Left ventricle myocardium inferior (tissue), 1 donor: ENCODE results near the gene KCNS3. TPM values are rescaled to one million over a fixed set of nuclear protein-coding genes. Genes with fewer than 3 reads are reported as not detected.

Source experiments
- DNase-seq: peaks from one replicate; pipeline ENCODE4 v3.0.0-alpha.2; 2020
- H3K27ac ChIP-seq: fragments of 200-600 bp; replicated peaks from 2 replicates; pipeline ENCODE4 v1.8.0; 2021
- H3K27me3 ChIP-seq: fragments of 200-600 bp; 2 replicates; pipeline ENCODE4 v1.8.0; 2021; ENCODE audit warnings: low read depth
- H3K36me3 ChIP-seq: fragments of 200-600 bp; 2 replicates; pipeline ENCODE4 v1.8.0; 2021
- H3K4me1 ChIP-seq: fragments of 200-600 bp; 2 replicates; pipeline ENCODE4 v1.8.0; 2021
- H3K4me3 ChIP-seq: fragments of 200-600 bp; 2 replicates; pipeline ENCODE4 v1.8.0; 2021; ENCODE audit warnings: mild to moderate bottlenecking, moderate library complexity
- H3K9me3 ChIP-seq: fragments of 200-600 bp; replicated peaks from 2 replicates; pipeline ENCODE4 v1.8.0; 2021
- intact Hi-C: fragments of 100-400 bp; cut with micrococcal nuclease; formaldehyde crosslinking; loops from one replicate; pipeline ENCODE4 v1.11.0; 2022
- total RNA-seq: library from RNA; stranded (reverse); fragmentation: NEBNext Ultra II Directional; extraction: Animal tissue kit (Norgen Biotek cat#: 25700); gene quantifications from one replicate; pipeline ENCODE4 v1.2.1, GENCODE V29; 2021
- TF ChIP-seq, protein P1 (sequence below): fragments of 200-600 bp; IDR thresholded peaks from 2 replicates; pipeline ENCODE4 v1.8.0; 2021; ENCODE audit warnings: antibody characterized with exemption, mild to moderate bottlenecking, borderline replicate concordance
- donor health status: DM: no; HTN: yes; CAD: no; lungs with severe emphysema.

Gene KCNS3
- total RNA-seq, 1 donor from 2014 or later, result 4.0 TPM

DNA sequence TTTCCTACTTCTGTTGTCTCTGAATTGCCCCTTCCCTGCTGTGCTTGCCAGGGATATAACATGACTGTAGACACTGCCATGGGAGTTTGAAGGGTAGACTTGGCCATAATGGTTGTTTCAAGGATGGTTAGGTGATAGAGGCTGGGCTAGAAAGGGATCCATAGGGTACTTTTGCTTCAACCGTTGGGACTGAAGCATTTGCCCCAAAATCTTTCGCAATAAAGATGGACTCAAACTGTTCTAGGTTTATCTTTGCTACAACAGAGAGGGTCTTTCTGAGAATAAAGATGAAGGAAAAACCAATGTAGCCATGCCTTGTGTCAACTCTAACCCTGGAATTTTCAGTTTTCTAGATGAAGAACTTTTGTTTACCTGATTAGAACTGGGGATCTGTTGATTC lies 35.0 kb upstream of the KCNS3 start:
- TF ChIP-seq, protein P1, sequence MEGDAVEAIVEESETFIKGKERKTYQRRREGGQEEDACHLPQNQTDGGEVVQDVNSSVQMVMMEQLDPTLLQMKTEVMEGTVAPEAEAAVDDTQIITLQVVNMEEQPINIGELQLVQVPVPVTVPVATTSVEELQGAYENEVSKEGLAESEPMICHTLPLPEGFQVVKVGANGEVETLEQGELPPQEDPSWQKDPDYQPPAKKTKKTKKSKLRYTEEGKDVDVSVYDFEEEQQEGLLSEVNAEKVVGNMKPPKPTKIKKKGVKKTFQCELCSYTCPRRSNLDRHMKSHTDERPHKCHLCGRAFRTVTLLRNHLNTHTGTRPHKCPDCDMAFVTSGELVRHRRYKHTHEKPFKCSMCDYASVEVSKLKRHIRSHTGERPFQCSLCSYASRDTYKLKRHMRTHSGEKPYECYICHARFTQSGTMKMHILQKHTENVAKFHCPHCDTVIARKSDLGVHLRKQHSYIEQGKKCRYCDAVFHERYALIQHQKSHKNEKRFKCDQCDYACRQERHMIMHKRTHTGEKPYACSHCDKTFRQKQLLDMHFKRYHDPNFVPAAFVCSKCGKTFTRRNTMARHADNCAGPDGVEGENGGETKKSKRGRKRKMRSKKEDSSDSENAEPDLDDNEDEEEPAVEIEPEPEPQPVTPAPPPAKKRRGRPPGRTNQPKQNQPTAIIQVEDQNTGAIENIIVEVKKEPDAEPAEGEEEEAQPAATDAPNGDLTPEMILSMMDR, result no peak
- Histone ChIP-seq H3K9me3 (no peaks in the 10 kb centered on the region), H3K36me3 (no peaks in the 10 kb centered on the region), H3K27me3 (no peaks in the 10 kb centered on the region), H3K4me1 (peaks cover 13% of the 10 kb centered on the region), H3K4me3 (no peak overlapping the region), H3K27ac (no peak overlapping the region)
- DNase-seq, result no peak
- intact Hi-C loops, result no loop called here

DNA sequence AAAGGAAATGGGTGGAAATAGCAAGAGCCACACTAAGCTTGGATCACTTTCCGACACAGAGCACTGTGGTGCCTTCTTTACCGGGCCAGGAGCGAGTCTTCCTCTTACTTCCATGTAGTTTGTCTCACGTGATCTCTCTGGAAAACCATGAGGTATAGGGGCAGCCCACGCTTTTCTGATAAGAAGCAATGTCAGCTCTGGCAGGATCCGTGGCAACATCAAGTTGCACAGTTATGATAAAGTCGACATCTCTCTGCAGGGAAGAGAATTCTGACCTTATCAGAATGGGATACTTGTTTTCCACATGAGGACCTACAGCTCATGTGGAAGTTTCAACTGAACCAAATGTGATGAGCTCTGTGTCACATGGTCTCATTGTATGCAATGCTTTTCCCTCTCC lies 32.7 kb upstream of the KCNS3 start:
- Histone ChIP-seq H3K27me3 (no peaks in the 10 kb centered on the region), H3K27ac (no peak overlapping the region), H3K36me3 (no peaks in the 10 kb centered on the region), H3K9me3 (no peaks in the 10 kb centered on the region), H3K4me1 (no peaks in the 10 kb centered on the region), H3K4me3 (no peak overlapping the region)
- DNase-seq, result no peak
- intact Hi-C loops, result no loop called here
- TF ChIP-seq, protein P1, result no peak

DNA sequence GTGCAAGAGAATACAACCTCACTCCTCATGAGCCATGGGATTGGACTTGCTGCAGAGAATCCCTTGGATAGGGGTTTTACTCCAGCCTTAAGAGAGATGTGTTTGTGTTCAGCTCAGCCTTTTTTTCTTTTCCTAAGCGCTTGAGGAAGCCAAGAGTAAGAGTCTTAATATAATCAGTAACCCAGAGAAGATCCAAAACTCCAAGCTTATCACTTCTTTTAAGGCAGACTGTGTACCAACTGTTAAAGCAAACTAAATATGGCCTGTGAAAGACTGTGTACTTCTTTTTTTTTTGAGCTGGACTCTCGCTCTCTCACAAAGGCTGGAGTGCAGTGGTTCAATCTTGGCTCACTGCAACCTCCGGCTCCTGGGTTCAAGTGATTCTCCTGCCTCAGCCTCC lies 31.8 kb upstream of the KCNS3 start:
- H3K36me3 ChIP-seq, result no peaks in the 10 kb centered on the region
- H3K9me3 ChIP-seq, result no peaks in the 10 kb centered on the region
- H3K27ac ChIP-seq, result no peak overlapping the region
- H3K4me1 ChIP-seq, result no peaks in the 10 kb centered on the region
- DNase-seq, result no peak
- TF ChIP-seq, protein P1, result no peak
- intact Hi-C loops, result no loop called here
- peaks cover 4% of the 10 kb centered on the region for H3K27me3 ChIP-seq
- H3K4me3 ChIP-seq, result no peak overlapping the region

DNA sequence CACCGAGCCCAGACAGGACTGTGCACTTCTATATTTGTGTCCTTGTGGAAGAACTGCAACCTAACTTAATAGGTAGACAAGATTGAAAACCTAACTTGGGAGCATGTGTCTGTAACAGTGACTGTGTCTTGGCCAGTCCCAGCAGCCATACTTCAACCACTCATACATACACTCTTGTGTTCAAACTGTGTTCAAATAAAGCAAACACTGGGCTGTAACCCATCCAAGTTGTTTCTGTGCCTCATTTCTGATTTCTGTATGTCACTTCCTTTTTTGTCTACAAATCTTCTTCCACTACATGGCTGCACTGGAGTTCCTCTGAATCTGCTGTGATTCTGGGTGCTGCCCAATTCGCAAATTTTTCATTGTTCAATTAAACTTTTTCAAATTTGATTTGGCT lies 31.2 kb upstream of the KCNS3 start:
- no peak for DNase-seq
- H3K4me3 ChIP-seq, result no peak overlapping the region
- no peaks in the 10 kb centered on the region for H3K9me3 ChIP-seq
- H3K27me3 ChIP-seq, result peaks cover 8% of the 10 kb centered on the region
- TF ChIP-seq, protein P1, result no peak
- intact Hi-C loops, result no loop called here
- no peaks in the 10 kb centered on the region for H3K4me1 ChIP-seq
- no peak overlapping the region for H3K27ac ChIP-seq
- H3K36me3 ChIP-seq, result no peaks in the 10 kb centered on the region

DNA sequence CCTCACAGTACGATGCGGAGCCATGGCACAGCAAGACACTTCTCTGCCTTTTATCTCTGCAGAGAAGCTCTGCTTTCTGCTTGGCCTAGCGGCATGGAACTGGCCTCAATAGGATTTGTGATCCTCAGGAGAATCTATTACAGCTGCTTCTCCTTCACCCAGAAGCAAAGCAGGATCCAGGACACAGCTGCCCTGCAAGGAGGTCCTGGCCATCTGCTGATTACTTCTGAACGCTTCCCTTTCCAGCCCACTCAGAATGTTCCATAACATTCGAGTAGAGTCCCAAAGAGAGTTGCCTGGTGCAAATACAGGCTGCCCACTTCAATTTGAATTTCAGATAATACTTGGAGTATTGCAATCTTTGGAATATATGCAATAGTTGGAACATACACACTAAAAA lies 29.2 kb upstream of the KCNS3 start:
- intact Hi-C loops, result no loop called here
- H3K27ac ChIP-seq, result no peak overlapping the region
- no peaks in the 10 kb centered on the region for H3K4me1 ChIP-seq
- DNase-seq, result no peak
- peaks cover 22% of the 10 kb centered on the region for H3K27me3 ChIP-seq
- no peaks in the 10 kb centered on the region for H3K36me3 ChIP-seq
- H3K9me3 ChIP-seq, result no peaks in the 10 kb centered on the region
- TF ChIP-seq, protein P1, result no peak
- no peak overlapping the region for H3K4me3 ChIP-seq

DNA sequence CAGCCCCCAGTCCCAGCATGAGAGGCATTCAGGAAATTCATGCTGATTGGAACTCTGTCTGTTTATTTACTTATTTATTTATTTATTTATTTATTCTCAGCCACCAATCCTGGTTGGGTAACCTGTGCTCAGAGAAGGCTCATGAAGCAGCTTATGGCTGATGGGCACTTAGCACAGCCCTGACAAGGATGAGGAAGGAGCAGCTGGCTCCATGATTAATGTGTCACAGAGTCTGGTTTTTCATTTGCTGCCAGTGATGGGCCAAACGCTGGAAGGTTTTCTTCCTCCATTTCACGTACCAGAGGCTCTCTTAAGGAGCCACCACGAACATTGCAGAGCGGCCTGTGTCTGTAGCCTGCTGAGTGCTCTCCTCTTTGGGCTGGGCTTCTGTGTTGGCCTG lies 28.3 kb upstream of the KCNS3 start:
- intact Hi-C loops, result loop anchor here (10.0 kb wide), 2 partner anchors 325 to 525 kb away; no protein-coding TSS in a partner anchor
- Histone ChIP-seq H3K27me3 (peaks cover 22% of the 10 kb centered on the region), H3K36me3 (no peaks in the 10 kb centered on the region), H3K27ac (no peak overlapping the region), H3K4me3 (no peak overlapping the region), H3K9me3 (no peaks in the 10 kb centered on the region), H3K4me1 (no peaks in the 10 kb centered on the region)
- TF ChIP-seq, protein P1, result no peak
- no peak for DNase-seq
